GM21423 (cell line): ENCODE results near the gene XRCC4.

ENCODE experiments used
- ATAC-seq: cut with Tn5 transposase; IDR thresholded peaks from one replicate; pipeline ENCODE4 v1.9.1; 2021; ENCODE audit warnings: mild to moderate bottlenecking, moderate library complexity; ENCODE audit not compliant: unreplicated experiment

The XRCC4 gene

GRCh38 chr5:83172011-83172410 is 94.7 kb downstream of the XRCC4 start:
- ATAC-seq: no peak

- no peak for ATAC-seq
These were observed 95.3 kb downstream of the XRCC4 start for GRCh38 chr5:83172655-83173054.

GRCh38 chr5:83173826-83174225 is 96.5 kb downstream of the XRCC4 start:
- no peak for ATAC-seq

- no peak for ATAC-seq
These were observed 100.5 kb downstream of the XRCC4 start for GRCh38 chr5:83177803-83178202.

- ATAC-seq: no peak
These were observed 102.6 kb downstream of the XRCC4 start for GRCh38 chr5:83179966-83180365.

DNA sequence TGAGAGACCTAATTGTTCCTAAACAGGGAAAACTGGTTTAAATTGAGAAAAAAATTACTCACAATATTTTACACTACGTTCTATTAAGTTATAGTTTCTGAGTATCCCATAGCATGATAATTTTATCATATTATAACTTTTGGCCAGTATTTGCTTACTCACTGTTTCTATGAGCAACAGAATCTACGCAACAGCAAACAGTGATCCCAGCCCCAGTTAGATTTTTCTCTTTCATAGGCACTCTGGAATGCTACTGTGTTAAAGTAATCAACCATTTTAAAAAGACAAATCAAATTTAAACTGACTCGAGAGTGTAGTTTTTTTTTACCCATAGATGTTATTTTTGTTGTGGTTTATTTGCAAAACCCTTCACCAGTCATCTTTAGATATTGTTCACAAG is 107.2 kb downstream of the XRCC4 start:
- no peak for ATAC-seq

- no peak for ATAC-seq
These were observed 115.6 kb downstream of the XRCC4 start for GRCh38 chr5:83192947-83193346.

- ATAC-seq: no peak
These were observed 120.1 kb downstream of the XRCC4 start for GRCh38 chr5:83197326-83197967.

- no peak for ATAC-seq
These were observed 121.8 kb downstream of the XRCC4 start for GRCh38 chr5:83199126-83199525.

GRCh38 chr5:83204651-83205050 is 127.3 kb downstream of the XRCC4 start:
- ATAC-seq: no peak

DNA sequence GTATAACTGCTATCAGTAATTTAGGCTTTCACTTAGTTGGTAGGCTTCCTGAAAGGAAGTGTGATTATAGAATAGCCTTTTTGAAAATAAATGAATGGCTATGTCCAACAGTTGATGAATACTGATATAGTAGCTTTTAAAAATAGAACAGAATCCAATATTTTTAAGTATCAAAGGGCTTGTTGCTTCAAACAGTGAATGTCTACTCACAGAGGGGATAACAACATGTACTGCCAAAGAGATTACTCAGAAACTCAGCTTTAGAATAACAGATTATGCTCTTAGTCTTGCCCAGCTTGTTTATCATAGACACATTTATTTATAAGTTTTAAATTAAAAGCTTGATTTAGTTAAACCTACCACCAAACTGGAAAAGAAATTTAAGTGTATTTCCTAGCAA is 132.6 kb downstream of the XRCC4 start:
- ATAC-seq: no peak

DNA sequence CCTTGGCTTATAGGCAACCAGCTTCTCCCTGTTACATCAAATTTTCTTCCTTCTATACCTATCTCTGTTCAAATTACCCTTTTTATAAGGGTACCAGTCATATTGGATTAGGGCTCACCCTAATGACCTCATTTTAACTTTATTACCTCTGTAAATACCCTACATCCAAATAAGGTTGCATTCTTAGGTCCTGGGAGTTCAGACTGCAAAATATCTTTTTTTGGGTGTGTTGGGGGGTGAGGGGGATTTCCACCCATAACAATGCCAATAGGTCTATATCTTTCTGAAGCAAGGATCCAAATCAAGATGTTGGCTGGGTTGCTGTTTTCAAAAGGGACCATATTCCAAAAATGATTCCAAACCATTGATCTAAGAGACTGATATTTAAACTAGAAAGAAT is 141.7 kb downstream of the XRCC4 start:
- ATAC-seq: no peak

- no peak for ATAC-seq
These were observed 142.1 kb downstream of the XRCC4 start for GRCh38 chr5:83219495-83219894.

DNA sequence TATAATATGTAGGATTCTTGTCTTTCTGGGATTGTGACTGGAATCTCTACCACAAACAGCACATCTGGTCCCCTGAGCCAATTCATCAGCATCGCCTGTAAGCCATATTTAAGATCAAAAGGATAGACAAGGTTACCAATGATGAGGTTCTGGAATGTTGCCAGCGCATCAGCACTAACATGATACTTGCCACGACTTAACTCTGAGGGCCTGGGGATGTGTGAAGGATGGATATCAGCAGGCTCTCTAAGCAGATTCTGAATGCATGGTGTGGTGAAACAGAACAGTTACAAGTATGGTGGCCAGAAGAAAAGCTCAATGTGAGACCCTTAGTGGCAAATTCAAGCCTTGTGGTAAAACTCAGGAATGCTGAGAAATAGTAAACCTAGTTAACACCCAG is 143.0 kb downstream of the XRCC4 start:
- ATAC-seq: no peak

GRCh38 chr5:83222906-83223305 is 145.6 kb downstream of the XRCC4 start:
- no peak for ATAC-seq

DNA sequence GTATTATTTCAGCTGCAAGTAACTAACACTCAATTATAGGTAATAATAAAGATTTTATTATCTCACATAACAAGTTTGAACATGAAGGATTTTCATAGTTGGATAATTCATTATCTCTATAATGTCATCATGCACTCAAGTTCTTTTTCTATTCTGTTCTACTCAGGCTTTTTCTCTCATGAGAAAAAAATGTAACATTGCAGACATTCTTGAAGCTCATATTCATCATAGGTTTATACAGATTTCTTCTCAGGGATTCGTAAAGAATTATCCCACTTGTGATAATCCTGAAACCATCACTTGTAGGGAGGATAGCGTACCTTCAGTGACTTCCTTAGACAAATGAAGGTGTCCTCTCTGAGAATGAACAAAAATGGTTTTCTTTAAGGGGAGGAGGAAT is 150.3 kb downstream of the XRCC4 start:
- no peak for ATAC-seq

DNA sequence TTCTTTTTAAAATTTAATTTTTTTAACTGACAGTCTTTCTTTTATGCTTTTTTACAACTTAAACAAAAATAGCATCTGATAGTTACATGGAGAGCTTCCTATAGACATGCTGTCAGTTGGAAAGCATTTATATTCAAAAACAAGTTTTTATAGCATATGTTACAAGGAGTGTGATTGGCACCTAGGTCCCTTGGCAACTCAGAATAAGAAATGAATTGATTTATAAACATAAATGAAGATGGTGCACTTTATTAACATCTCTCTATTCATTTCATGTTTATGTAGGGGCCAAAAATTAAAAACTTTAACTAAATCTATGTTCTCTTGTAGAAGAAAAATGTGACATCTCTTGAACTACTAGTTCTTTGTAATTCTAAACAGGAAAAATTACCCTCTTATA is 153.2 kb downstream of the XRCC4 start:
- ATAC-seq: no peak

- no peak for ATAC-seq
These were observed 167.2 kb downstream of the XRCC4 start for GRCh38 chr5:83244516-83244915.

DNA sequence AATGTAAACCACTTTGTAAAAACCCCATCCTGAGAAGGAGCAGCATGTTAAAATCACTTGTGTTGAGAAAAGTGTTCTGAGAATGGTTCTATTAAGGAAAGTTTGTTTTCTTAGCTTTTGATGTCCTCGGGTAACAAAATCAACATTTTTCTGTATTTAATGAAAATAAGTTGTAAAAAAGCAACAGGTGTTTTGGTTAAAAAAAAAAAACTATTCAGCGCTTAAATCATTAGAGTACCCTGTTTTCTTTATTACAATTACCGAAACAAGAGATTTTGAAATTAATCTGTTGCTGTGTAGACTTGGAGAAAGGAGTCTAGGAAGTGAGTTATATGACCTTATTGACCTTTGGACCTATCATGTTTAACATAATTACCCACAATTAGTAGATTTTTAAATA is 167.7 kb downstream of the XRCC4 start:
- ATAC-seq: no peak

- no peak for ATAC-seq
These were observed 168.7 kb downstream of the XRCC4 start for GRCh38 chr5:83246071-83246470.

DNA sequence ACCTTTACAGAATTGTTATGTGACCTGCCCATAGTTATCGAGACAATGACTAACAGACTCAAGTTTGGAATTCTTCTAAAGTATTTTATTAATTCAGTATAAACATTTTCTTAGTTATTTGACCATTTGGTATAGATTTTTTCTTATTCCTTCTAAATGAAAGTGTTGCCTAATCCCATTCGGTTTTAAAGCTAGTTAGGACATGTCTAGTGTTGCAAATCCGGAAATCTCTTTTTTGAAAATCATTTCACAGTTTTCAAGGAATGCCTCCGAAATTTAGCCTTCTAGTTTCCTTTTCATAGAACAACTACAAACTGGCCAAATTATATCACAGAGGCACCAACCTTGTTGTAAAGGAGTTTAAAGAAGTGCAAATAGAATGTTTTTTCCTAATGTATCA is 171.8 kb downstream of the XRCC4 start:
- ATAC-seq: no peak

DNA sequence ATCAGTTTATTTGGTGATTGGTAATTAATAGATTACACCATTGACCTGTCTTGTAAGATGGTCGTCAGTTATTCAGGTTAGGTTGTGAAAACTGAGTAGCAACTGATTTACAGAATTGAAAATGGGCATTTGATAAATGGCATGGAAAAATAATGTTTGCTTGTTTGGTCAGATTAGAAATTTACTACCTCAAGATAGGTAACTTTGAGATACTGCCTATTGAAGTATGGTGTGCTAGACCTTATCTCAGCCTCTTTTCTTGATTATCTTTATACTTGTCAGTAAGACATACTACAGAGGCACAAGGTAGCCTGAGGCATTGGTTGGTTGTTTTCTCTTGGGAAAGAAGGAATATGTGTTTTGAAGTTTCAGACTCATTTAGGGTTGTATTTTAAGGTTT is 174.5 kb downstream of the XRCC4 start:
- ATAC-seq: no peak

DNA sequence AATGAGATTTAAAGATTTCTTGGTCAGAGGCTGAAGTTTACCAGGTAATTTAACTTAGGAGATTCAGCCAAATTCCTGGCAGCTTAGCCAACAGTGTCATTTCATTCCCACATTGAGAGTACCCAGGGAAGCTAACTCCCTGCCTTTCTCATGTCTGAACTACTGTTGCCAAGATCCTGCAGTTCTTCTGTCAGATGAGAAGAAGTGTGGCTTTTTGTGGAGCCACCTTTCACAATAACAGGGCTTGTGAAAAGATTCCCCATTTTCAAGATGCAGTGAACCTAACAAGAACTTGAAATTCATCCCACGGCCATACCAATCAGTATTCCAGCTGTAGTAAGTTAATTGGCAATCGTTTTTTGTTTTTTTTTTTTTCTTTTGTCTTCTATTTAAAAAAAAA is 176.4 kb downstream of the XRCC4 start:
- no peak for ATAC-seq
